ENCODE results near the gene OSBPL3.

GRCh38 chr7:24899161-24899560 lies 80.8 kb downstream of the OSBPL3 start:
- no peak for TF ChIP-seq CTCF (IDR thresholded peaks at IDR 0.05)
- TF ChIP-seq POLR2A (IDR thresholded peaks at IDR 0.05): no peak
